GM12873 (cell line): ENCODE results near the gene DENND10.

ENCODE experiments used
- CTCF ChIP-seq: IDR thresholded peaks from 2 replicates; pipeline ENCODE4 v1.5.1; 2012; ENCODE audit warnings: low read depth, mild to moderate bottlenecking, moderate library complexity, low read length, control low read depth; ENCODE audit not compliant: insufficient read depth; ENCODE audit errors: missing control alignments

The DENND10 gene

GRCh38 chr10:119174109-119174508 lies 70.2 kb downstream of the DENND10 start:
- TF ChIP-seq CTCF: no peak

GRCh38 chr10:119176166-119176565 lies 72.3 kb downstream of the DENND10 start:
- TF ChIP-seq CTCF: no peak

- TF ChIP-seq CTCF: no peak
Observed at GRCh38 chr10:119177708-119178371, 73.9 kb downstream of the DENND10 start.

- peak; percentile 17 for TF ChIP-seq CTCF
Observed at GRCh38 chr10:119178372-119179119, 74.6 kb downstream of the DENND10 start, which contains the start of gene PRDX3. TSS of gene PRDX3 (minus strand) at chr10:119178812. CDS start at chr10:119178790, 22 bp downstream.

- no peak for TF ChIP-seq CTCF
Observed at GRCh38 chr10:119183664-119184412, 79.9 kb downstream of the DENND10 start.
